CD14-positive monocyte (primary cell): ENCODE data around the gene MMGT1. TPM values are rescaled to one million over a fixed set of nuclear protein-coding genes. Genes with fewer than 3 reads are reported as not detected.

Experiments
- DNase-seq, 3 donors: peaks; one replicate each; pipeline ENCODE4 v3.0.0-alpha.2; 2011 to 2022
- H2AFZ ChIP-seq: 2 replicates; pipeline ENCODE4 v1.6.0; 2012; ENCODE audit warnings: mild to moderate bottlenecking, low read depth, low read length, inconsistent platforms; ENCODE audit not compliant: insufficient read depth, poor library complexity, severe bottlenecking
- H3K27ac ChIP-seq, 2 donors: 1 replicate in 1 of 2; 2 replicates in 1 of 2; pipeline ENCODE4 v1.5.1; 2012 to 2013; ENCODE audit warnings: low read length in 2 of 2, control low read depth in 1 of 2, inconsistent platforms in 1 of 2, low read depth in 1 of 2, mild to moderate bottlenecking in 1 of 2
- H3K27me3 ChIP-seq, 2 donors: one replicate each; pipeline versions ENCODE4 v1.6.0 to v1.6.1; 2011 to 2013; ENCODE audit warnings: low read length in 2 of 2; ENCODE audit not compliant: control insufficient read depth in 2 of 2, insufficient read depth in 2 of 2
- H3K36me3 ChIP-seq, 2 donors: replicated peaks in 1 of 2; 1 replicate in 1 of 2; 2 replicates in 1 of 2; pipeline versions ENCODE4 v1.5.1 to v1.6.1; 2012 to 2013; ENCODE audit warnings: low read length in 2 of 2, control low read depth in 1 of 2, inconsistent platforms in 1 of 2, mild to moderate bottlenecking in 1 of 2; ENCODE audit not compliant: insufficient read depth in 2 of 2, control insufficient read depth in 1 of 2
- H3K4me1 ChIP-seq, 2 donors: 1 replicate in 1 of 2; 2 replicates in 1 of 2; pipeline versions ENCODE4 v1.5.1 to v1.6.1; 2012 to 2013; ENCODE audit warnings: low read length in 2 of 2, control low read depth in 1 of 2, inconsistent platforms in 1 of 2, mild to moderate bottlenecking in 1 of 2, moderate library complexity in 1 of 2; ENCODE audit not compliant: insufficient read depth in 2 of 2, control insufficient read depth in 1 of 2
- H3K4me2 ChIP-seq: replicated peaks from 2 replicates; pipeline ENCODE3; 2012; ENCODE audit warnings: low read length, moderate library complexity, mild to moderate bottlenecking; ENCODE audit not compliant: poor library complexity, severe bottlenecking; ENCODE audit errors: extremely low read depth
- H3K4me3 ChIP-seq, 3 experiments: fragments of 200-600 bp in 1 of 3; sonication (generic) in 1 of 3; replicated peaks in 1 of 3; 1 replicate in 2 of 3; 2 replicates in 1 of 3; pipeline ENCODE4 v1.5.1; 2011 to 2013; ENCODE audit warnings: low read length in 3 of 3, mild to moderate bottlenecking in 3 of 3, control low read depth in 2 of 3, low read depth in 2 of 3, inconsistent platforms in 1 of 3, moderate library complexity in 1 of 3
- H3K79me2 ChIP-seq: 2 replicates; pipeline ENCODE4 v1.6.0; 2012; ENCODE audit warnings: mild to moderate bottlenecking, control low read depth, inconsistent platforms, low read length, moderate library complexity; ENCODE audit not compliant: insufficient read depth
- H3K9ac ChIP-seq: 2 replicates; pipeline ENCODE4 v1.6.0; 2017; ENCODE audit warnings: low read length, mild to moderate bottlenecking; ENCODE audit not compliant: insufficient read depth, poor library complexity, severe bottlenecking
- H3K9me3 ChIP-seq, 2 donors: replicated peaks in 1 of 2; 1 replicate in 1 of 2; 2 replicates in 1 of 2; pipeline versions ENCODE4 v1.5.1 to v1.6.1; 2012 to 2013; ENCODE audit warnings: low read length in 2 of 2, control low read depth in 1 of 2; ENCODE audit not compliant: control insufficient read depth in 1 of 2, insufficient read depth in 1 of 2
- H4K20me1 ChIP-seq: 2 replicates; pipeline ENCODE4 v1.6.0; 2012; ENCODE audit warnings: mild to moderate bottlenecking, low read length, control low read depth, moderate library complexity; ENCODE audit not compliant: insufficient read depth
- H3K27ac Mint-ChIP-seq, 7 donors: one replicate each; pipeline ENCODE4 v1.8.0; 2020; ENCODE audit warnings: mild to moderate bottlenecking in 7 of 7, mixed read lengths in 7 of 7, moderate library complexity in 6 of 7, inconsistent platforms in 2 of 7
- H3K27me3 Mint-ChIP-seq, 3 donors: one replicate each; pipeline ENCODE4 v1.8.0; 2021 to 2022; ENCODE audit warnings: low read depth in 3 of 3, mild to moderate bottlenecking in 3 of 3, mixed read lengths in 3 of 3, moderate library complexity in 3 of 3, inconsistent platforms in 1 of 3
- H3K36me3 Mint-ChIP-seq, 2 donors: one replicate each; pipeline ENCODE4 v1.8.0; 2020; ENCODE audit warnings: mixed read lengths in 2 of 2, inconsistent platforms in 1 of 2, mild to moderate bottlenecking in 1 of 2
- H3K4me1 Mint-ChIP-seq: one replicate; pipeline ENCODE4 v1.8.0; 2020; ENCODE audit warnings: mild to moderate bottlenecking, mixed read lengths
- H3K4me3 Mint-ChIP-seq, 2 donors: one replicate each; pipeline ENCODE4 v1.8.0; 2020; ENCODE audit warnings: mild to moderate bottlenecking in 2 of 2, mixed read lengths in 2 of 2, moderate library complexity in 1 of 2
- H3K9me3 Mint-ChIP-seq, 7 donors: one replicate each; pipeline ENCODE4 v1.8.0; 2020 to 2022; ENCODE audit warnings: mixed read lengths in 7 of 7, mild to moderate bottlenecking in 6 of 7, moderate library complexity in 6 of 7, inconsistent platforms in 2 of 7
- WGBS: methylation state at CpG from one replicate; pipeline ENCODE4 v1.1.5; 2013; ENCODE audit warnings: missing lambda C conversion rate; ENCODE audit not compliant: insufficient coverage; 5-methylcytosine and 5-hydroxymethylcytosine counted together
- intact Hi-C, 2 donors: fragments of 100-400 bp; cut with micrococcal nuclease; formaldehyde crosslinking; loops; one replicate each; pipeline versions ENCODE4 v1.15.0 to v1.15.1; 2023
- polyA plus RNA-seq, 3 donors: library from polyadenylated mRNA; depleted of rRNA in 1 of 3; unstranded in 2 of 3; stranded (reverse) in 1 of 3; fragments of 300-500 nt in 2 of 3; fragments of >200 nt in 1 of 3; fragmentation: Illumina TruSeq in 2 of 3; gene quantifications; 1 replicate in 2 of 3; 2 replicates in 1 of 3; pipeline ENCODE4 v1.2.3, GENCODE V29; 2012 to 2021
- TF ChIP-seq, protein P1 (sequence below): fragments of 200-600 bp; IDR thresholded peaks from one replicate; pipeline ENCODE4 v1.8.0; 2022; ENCODE audit warnings: antibody characterized with exemption, mild to moderate bottlenecking

Gene MMGT1
- polyA plus RNA-seq, 3 donors, result 11.7 to 14.2 (median 11.8) TPM

DNA sequence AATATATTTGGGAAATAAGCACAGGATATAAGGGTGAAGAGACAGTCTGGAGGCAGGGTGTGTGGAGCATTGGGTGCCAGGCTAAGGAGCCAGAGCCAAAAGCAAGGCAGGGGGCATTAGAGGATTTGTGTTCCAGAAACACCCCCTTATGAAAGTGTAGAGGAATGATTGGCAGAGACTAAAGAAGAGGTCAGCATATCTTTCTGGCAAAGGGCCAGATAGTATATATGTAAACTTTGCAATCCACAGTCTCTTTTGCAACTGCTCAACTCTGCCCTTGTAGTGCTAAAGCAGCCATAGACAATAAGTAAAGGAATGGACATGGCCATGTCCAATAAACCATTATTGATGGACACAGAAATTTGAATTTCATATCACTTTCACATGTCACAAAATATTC lies 7.9 kb upstream of the MMGT1 start:
- TF ChIP-seq, protein P1, sequence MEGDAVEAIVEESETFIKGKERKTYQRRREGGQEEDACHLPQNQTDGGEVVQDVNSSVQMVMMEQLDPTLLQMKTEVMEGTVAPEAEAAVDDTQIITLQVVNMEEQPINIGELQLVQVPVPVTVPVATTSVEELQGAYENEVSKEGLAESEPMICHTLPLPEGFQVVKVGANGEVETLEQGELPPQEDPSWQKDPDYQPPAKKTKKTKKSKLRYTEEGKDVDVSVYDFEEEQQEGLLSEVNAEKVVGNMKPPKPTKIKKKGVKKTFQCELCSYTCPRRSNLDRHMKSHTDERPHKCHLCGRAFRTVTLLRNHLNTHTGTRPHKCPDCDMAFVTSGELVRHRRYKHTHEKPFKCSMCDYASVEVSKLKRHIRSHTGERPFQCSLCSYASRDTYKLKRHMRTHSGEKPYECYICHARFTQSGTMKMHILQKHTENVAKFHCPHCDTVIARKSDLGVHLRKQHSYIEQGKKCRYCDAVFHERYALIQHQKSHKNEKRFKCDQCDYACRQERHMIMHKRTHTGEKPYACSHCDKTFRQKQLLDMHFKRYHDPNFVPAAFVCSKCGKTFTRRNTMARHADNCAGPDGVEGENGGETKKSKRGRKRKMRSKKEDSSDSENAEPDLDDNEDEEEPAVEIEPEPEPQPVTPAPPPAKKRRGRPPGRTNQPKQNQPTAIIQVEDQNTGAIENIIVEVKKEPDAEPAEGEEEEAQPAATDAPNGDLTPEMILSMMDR, result no peak
- peaks cover 0 to 14% (median 2%) of the 10 kb centered on the region in 3 donors for H3K27me3 Mint-ChIP-seq
- peaks cover 0 to 4% (median 1%) of the 10 kb centered on the region in 7 donors for H3K9me3 Mint-ChIP-seq
- Histone ChIP-seq H3K27ac (no peak overlapping the region), H3K79me2 (peaks cover 13% of the 10 kb centered on the region), H4K20me1 (no peaks in the 10 kb centered on the region), H3K4me1 (peaks cover 46 to 47% of the 10 kb centered on the region in 2 donors), H3K27me3 (no peaks in the 10 kb centered on the region), H3K4me3 (peak overlapping the region in 1 of 3 experiments; percentile 24), H3K9me3 (no peaks in the 10 kb centered on the region), H2AFZ (peak overlapping the region; percentile 32), H3K4me2 (peak overlapping the region; percentile 30), H3K9ac (no peak overlapping the region), H3K36me3 (no peaks in the 10 kb centered on the region)
- H3K4me3 Mint-ChIP-seq, result peak overlapping the region in 1 of 2 donors; percentile 22
- H3K27ac Mint-ChIP-seq, result peak overlapping the region in 2 of 7 donors; percentile 5 to 60
- no peak for DNase-seq
- H3K4me1 Mint-ChIP-seq, result peaks cover 48% of the 10 kb centered on the region
- H3K36me3 Mint-ChIP-seq, result no peaks in the 10 kb centered on the region
- intact Hi-C loops, result no loop called here

DNA sequence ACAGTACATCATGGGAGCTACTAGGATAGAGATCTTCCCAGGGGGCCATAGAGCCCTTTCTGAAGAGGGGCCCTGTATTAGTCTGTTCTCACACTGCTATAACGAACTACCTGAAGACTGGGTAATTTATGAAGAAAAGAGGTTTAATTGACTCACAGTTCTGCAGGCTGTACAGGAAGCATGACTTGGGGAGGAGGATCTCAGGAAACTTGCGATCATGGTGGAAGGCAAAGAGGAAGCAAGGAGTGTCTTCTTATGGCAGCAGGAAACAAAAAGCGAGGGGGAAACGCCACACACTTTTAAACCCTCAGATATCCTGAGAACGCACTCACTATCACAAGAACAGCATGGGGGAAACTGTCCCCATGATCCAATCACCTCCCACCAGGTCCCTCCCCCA lies 7.2 kb upstream of the MMGT1 start:
- Mint-ChIP-seq H3K27me3 (peaks cover 0 to 14% (median 2%) of the 10 kb centered on the region in 3 donors), H3K27ac (peak overlapping the region; percentile 16 to 81 (median 60)), H3K4me3 (peak overlapping the region in 1 of 2 donors; percentile 22), H3K9me3 (peaks cover 0 to 4% (median 1%) of the 10 kb centered on the region in 7 donors), H3K4me1 (peaks cover 43% of the 10 kb centered on the region), H3K36me3 (no peaks in the 10 kb centered on the region)
- H3K79me2 ChIP-seq, result peaks cover 7% of the 10 kb centered on the region
- peak overlapping the region in 1 of 3 experiments; percentile 24 for H3K4me3 ChIP-seq
- peak overlapping the region in 1 of 2 donors; percentile 46 for H3K27ac ChIP-seq
- H3K9me3 ChIP-seq, result no peaks in the 10 kb centered on the region
- intact Hi-C loops, result no loop called here
- H3K9ac ChIP-seq, result no peak overlapping the region
- peak overlapping the region; percentile 32 for H2AFZ ChIP-seq
- peak in 2 of 3 donors; percentile 13 to 26 for DNase-seq
- H3K4me1 ChIP-seq, result peaks cover 39 to 40% of the 10 kb centered on the region in 2 donors
- no CpG with 5 or more reads among the region's 5 CpGs for WGBS
- H3K4me2 ChIP-seq, result peak overlapping the region; percentile 30
- H3K27me3 ChIP-seq, result no peaks in the 10 kb centered on the region
- H3K36me3 ChIP-seq, result no peaks in the 10 kb centered on the region
- no peaks in the 10 kb centered on the region for H4K20me1 ChIP-seq
- TF ChIP-seq, protein P1, result no peak
